HFF-Myc (cell line): ENCODE measurements around the gene GRIA1.
A peak's percentile ranks its signal among the peaks of the same experiment; 100 is the strongest.

Experiments
- DNase-seq: peaks from one replicate; pipeline ENCODE4 v3.0.0-alpha.2; 2011; ENCODE audit warnings: low read depth; ENCODE audit errors: extremely low read depth
- H3K4me3 ChIP-seq: replicated peaks from 2 replicates; pipeline ENCODE4 v1.5.1; 2011; ENCODE audit warnings: low read depth, mild to moderate bottlenecking, control low read depth, low read length
- CTCF ChIP-seq: IDR thresholded peaks from 2 replicates; pipeline ENCODE4 v1.5.1; 2012; ENCODE audit warnings: mild to moderate bottlenecking, low read depth, low read length, control low read depth; ENCODE audit errors: missing control alignments

The GRIA1 gene

GRCh38 chr5:153459051-153459743, 31.3 kb upstream of the GRIA1 start:
- no peak for DNase-seq
- no peak for TF ChIP-seq CTCF
- H3K4me3 ChIP-seq: no peak overlapping the region

- no peak for TF ChIP-seq CTCF
- H3K4me3 ChIP-seq: no peak overlapping the region
- no peak for DNase-seq
Measured at GRCh38 chr5:153460421-153460820, 30.0 kb upstream of the GRIA1 start.

GRCh38 chr5:153461341-153461740, 29.1 kb upstream of the GRIA1 start:
- H3K4me3 ChIP-seq: no peak overlapping the region
- no peak for DNase-seq
- no peak for TF ChIP-seq CTCF

GRCh38 chr5:153463806-153464205, 26.7 kb upstream of the GRIA1 start:
- no peak overlapping the region for H3K4me3 ChIP-seq
- TF ChIP-seq CTCF: no peak
- peak; percentile 37 for DNase-seq

- DNase-seq: no peak
- TF ChIP-seq CTCF: no peak
- H3K4me3 ChIP-seq: no peak overlapping the region
Measured at GRCh38 chr5:153467546-153467945, 22.9 kb upstream of the GRIA1 start.

- H3K4me3 ChIP-seq: no peak overlapping the region
- no peak for TF ChIP-seq CTCF
- no peak for DNase-seq
Measured at GRCh38 chr5:153469423-153469822, 21.0 kb upstream of the GRIA1 start.

GRCh38 chr5:153470736-153471135, 19.7 kb upstream of the GRIA1 start:
- TF ChIP-seq CTCF: no peak
- H3K4me3 ChIP-seq: no peak overlapping the region
- DNase-seq: no peak
